ENCODE results near the gene SSPN.

GRCh38 chr12:26195250-26195640 lies at the start of gene SSPN:
- TF ChIP-seq POLR2AphosphoS5 (IDR thresholded peaks at IDR 0.05; ENCODE audit: low read depth, low read length) (no peak), POLR2A (IDR thresholded peaks at IDR 0.05; ENCODE audit: low read depth, low read length) (no peak), TAF1 (IDR thresholded peaks at IDR 0.05; ENCODE audit: borderline replicate concordance, low read depth, low read length) (no peak)

Measured in GM12892 (cell line).